Mesodermal cell (in vitro differentiated cells): Measurements from ENCODE around the gene GADL1.
A peak's percentile ranks its signal among the peaks of the same experiment; 100 is the strongest.

ENCODE experiments used
- H3K27ac ChIP-seq: 2 replicates; pipeline ENCODE4 v1.7.0; 2013; ENCODE audit warnings: mild to moderate bottlenecking, low read depth, low read length, moderate library complexity; ENCODE audit not compliant: severe bottlenecking
- H3K36me3 ChIP-seq: 2 replicates; pipeline ENCODE4 v1.7.1; 2013; ENCODE audit warnings: mild to moderate bottlenecking, low read length, moderate library complexity; ENCODE audit not compliant: control insufficient read depth, insufficient read depth
- H3K4me1 ChIP-seq: one replicate; pipeline ENCODE4 v1.7.1; 2013; ENCODE audit warnings: mild to moderate bottlenecking, low read length; ENCODE audit not compliant: insufficient read depth, control insufficient read depth, poor library complexity, severe bottlenecking
- H3K4me3 ChIP-seq: 2 replicates; pipeline ENCODE4 v1.7.0; 2013; ENCODE audit warnings: low read length, control low read depth, mild to moderate bottlenecking; ENCODE audit not compliant: insufficient read depth, poor library complexity, severe bottlenecking; ENCODE audit errors: extremely low read depth
- H3K9me3 ChIP-seq: 2 replicates; pipeline ENCODE4 v1.7.1; 2013; ENCODE audit warnings: mild to moderate bottlenecking, low read length, moderate library complexity; ENCODE audit not compliant: control insufficient read depth
- WGBS, 2 experiments: methylation state at CpG; one replicate each; pipeline ENCODE4 v1.1.5; 2013; ENCODE audit warnings: missing lambda C conversion rate in 2 of 2; ENCODE audit not compliant: insufficient coverage in 2 of 2; 5-methylcytosine and 5-hydroxymethylcytosine counted together

GADL1 gene

DNA sequence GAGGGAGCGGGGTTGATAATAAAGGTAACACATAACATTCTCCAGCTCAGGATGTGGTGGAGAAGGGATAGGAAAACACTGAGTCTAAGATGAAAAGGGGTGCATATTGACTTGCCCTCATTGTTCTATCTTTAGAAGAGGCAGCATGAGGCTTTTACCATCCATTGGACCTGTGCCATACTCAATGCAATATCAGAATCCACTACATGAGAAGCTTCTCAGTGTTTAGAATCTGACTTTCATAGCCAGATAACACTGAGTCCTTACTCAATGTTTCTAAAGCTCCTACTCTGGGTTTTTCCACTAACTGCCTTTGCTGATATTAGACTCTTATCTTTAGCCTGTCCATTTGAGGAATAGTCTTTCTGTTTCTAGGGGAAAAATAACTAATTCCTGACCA is 24.3 kb upstream of the GADL1 start:
- Histone ChIP-seq H3K9me3 (peaks cover 6% of the 10 kb centered on the region), H3K4me1 (no peaks in the 10 kb centered on the region), H3K36me3 (no peaks in the 10 kb centered on the region), H3K4me3 (no peak overlapping the region), H3K27ac (no peak overlapping the region)
- WGBS, 2 experiments: no CpG with 5 or more reads among the region's 1 CpG

DNA sequence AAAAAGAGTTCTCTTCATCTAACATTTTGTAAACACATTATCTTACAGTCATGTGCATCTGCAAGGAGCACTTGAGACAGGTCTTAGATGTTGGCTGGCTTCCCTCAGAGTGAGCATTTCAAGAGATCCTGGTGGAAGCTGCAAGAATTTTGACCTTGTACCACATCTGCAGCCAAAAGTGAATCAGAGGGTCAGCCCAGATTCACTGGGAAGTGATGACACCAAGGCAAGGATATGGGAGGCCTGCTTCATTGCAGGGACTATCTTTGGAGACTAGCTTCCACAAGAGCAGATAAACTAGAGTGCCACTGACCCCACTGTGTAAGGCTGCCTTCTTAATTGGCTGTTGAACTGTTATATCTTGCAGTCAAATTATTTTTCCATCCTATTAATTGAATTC is 21.3 kb upstream of the GADL1 start:
- Histone ChIP-seq H3K9me3 (peaks cover 6% of the 10 kb centered on the region), H3K27ac (no peak overlapping the region), H3K4me3 (no peak overlapping the region), H3K4me1 (no peaks in the 10 kb centered on the region), H3K36me3 (no peaks in the 10 kb centered on the region)

- Histone ChIP-seq H3K9me3 (no peaks in the 10 kb centered on the region), H3K36me3 (no peaks in the 10 kb centered on the region), H3K27ac (no peak overlapping the region), H3K4me1 (no peaks in the 10 kb centered on the region), H3K4me3 (no peak overlapping the region)
- WGBS, 2 experiments: 86 to 96% methylated on average over 1 to 3 of the region's 4 CpGs
Measured at GRCh38 chr3:30914696-30915095, 20.2 kb upstream of the GADL1 start.

- WGBS, 2 experiments: 86 to 89% methylated on average over 2 to 3 of the region's 4 CpGs
- Histone ChIP-seq H3K4me3 (no peak overlapping the region), H3K9me3 (no peaks in the 10 kb centered on the region)
Measured at GRCh38 chr3:30913176-30913575, 18.7 kb upstream of the GADL1 start.

DNA sequence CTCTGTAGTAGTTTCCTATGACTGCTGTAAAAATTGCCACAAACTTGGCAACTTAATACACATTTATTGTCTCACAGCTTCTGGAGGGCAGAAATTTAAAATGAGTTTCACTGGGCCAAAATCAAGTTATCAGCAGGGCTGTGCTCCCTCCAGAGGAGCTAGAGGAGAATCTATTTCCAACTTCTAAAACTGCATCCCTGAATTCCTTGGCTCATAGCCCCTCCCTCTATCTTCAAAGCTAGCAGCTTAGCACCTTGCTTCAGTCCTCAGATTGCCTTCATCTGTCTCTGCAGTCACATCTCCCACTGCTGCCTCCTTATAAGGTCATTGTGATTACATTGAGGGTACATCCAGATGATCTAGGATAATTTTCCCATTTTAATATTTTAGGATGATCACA is 17.8 kb upstream of the GADL1 start:
- Histone ChIP-seq H3K9me3 (no peaks in the 10 kb centered on the region), H3K27ac (no peak overlapping the region), H3K4me1 (no peaks in the 10 kb centered on the region), H3K36me3 (no peaks in the 10 kb centered on the region), H3K4me3 (no peak overlapping the region)

More at GRCh38 chr3:30913176-30913575, 18.7 kb upstream of the GADL1 start:
- Histone ChIP-seq H3K36me3 (no peaks in the 10 kb centered on the region), H3K4me1 (no peaks in the 10 kb centered on the region), H3K27ac (no peak overlapping the region)

- no peak overlapping the region for H3K4me3 ChIP-seq
- H3K27ac ChIP-seq: no peak overlapping the region
- no peaks in the 10 kb centered on the region for H3K9me3 ChIP-seq
- H3K4me1 ChIP-seq: peaks cover 6% of the 10 kb centered on the region
- H3K36me3 ChIP-seq: no peaks in the 10 kb centered on the region
- WGBS, 2 experiments: 50% methylated on average over 3 of the region's 7 CpGs; no CpG with 5 or more reads in 1 of the 2 experiments
Measured at GRCh38 chr3:30908456-30909037, 14.1 kb upstream of the GADL1 start.

- Histone ChIP-seq H3K4me1 (peaks cover 6% of the 10 kb centered on the region), H3K4me3 (no peak overlapping the region), H3K27ac (no peak overlapping the region), H3K9me3 (no peaks in the 10 kb centered on the region), H3K36me3 (no peaks in the 10 kb centered on the region)
- 89 to 97% methylated on average over 4 of the region's 4 CpGs for WGBS, 2 experiments
Measured at GRCh38 chr3:30904996-30905395, 10.5 kb upstream of the GADL1 start.

GRCh38 chr3:30895329-30895728 is 868 bp upstream of the GADL1 start:
- Histone ChIP-seq H3K4me3 (no peak overlapping the region), H3K4me1 (no peaks in the 10 kb centered on the region), H3K36me3 (no peaks in the 10 kb centered on the region), H3K9me3 (no peaks in the 10 kb centered on the region), H3K27ac (no peak overlapping the region)
- WGBS, 2 experiments: 75 to 76% methylated on average over 2 of the region's 5 CpGs

DNA sequence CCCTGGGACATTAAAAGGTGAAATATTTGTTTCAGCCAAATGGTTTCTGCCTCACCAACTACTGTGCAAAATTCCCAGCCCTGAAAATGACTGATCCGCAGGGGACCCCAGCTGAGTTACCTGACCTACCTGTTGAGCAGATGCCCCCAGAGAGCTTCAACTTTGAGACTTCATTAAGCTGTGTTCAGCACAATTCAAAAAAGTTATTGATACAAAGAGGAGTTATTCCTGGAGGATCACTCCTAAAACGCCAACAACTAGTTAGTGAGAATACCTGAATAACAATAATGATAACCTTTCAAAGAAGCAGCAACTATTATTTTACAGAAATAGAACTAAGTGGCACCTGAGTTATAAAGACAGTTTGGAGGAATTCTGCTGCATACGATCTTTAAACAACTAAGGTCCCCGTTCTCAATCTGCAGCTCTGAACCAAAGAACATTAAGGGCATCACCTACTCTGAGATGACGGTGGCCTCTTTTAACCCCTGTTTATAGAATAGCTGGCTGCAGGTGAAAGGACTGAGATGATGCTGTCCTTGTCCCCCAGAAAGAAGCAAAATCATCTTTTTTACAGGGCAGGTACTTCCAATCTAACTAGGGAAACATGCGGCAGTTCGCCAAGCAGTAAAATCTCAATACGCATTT is 659 bp downstream of the GADL1 start:
- WGBS, 2 experiments: 67 to 71% methylated on average over 6 of the region's 8 CpGs
- Histone ChIP-seq H3K36me3 (no peaks in the 10 kb centered on the region), H3K9me3 (no peaks in the 10 kb centered on the region), H3K4me3 (peak overlapping the region; percentile 34), H3K4me1 (no peaks in the 10 kb centered on the region), H3K27ac (no peak overlapping the region)

DNA sequence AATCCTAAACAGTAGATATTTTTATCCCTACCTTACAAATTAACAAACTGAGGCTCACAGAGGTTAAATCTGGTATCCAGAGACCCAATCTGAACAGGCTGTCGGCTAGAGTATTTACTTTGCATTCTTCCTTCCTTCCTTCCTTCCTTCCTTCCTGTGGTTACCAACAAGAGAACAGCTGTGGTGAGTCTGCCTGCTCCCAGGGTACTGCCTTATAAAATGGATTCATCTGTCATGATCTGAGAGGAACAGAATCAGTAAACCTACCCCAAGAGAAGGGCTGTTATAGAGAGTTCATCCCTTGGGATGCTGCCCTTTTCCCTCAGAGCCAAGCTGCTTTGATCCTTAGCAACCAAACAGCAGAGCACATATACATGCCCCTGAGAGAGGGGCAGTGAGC is 3.6 kb downstream of the GADL1 start:
- no peaks in the 10 kb centered on the region for H3K4me1 ChIP-seq
- WGBS, 2 experiments: 40 to 71% methylated on average over 1 of the region's 1 CpG
- no peaks in the 10 kb centered on the region for H3K9me3 ChIP-seq
- no peak overlapping the region for H3K27ac ChIP-seq
- no peaks in the 10 kb centered on the region for H3K36me3 ChIP-seq
- H3K4me3 ChIP-seq: no peak overlapping the region

GRCh38 chr3:30886888-30887287 is 7.6 kb downstream of the GADL1 start:
- WGBS, 2 experiments: 76% methylated on average over 2 of the region's 2 CpGs; no CpG with 5 or more reads in 1 of the 2 experiments
- Histone ChIP-seq H3K9me3 (no peaks in the 10 kb centered on the region), H3K36me3 (no peaks in the 10 kb centered on the region)

More at GRCh38 chr3:30886888-30887287, 7.6 kb downstream of the GADL1 start:
- H3K27ac ChIP-seq: no peak overlapping the region
- H3K4me3 ChIP-seq: no peak overlapping the region
- H3K4me1 ChIP-seq: no peaks in the 10 kb centered on the region
